HFFc6 (cell line): ENCODE results near the gene PTGDR. TPM values are rescaled to one million over a fixed set of nuclear protein-coding genes. Genes with fewer than 3 reads are reported as not detected.
A peak's percentile ranks its signal among the peaks of the same experiment; 100 is the strongest.

Source experiments
- DNase-seq: peaks from one replicate; pipeline ENCODE4 v3.0.0-alpha.2; 2018
- H3K27ac Mint-ChIP-seq: 2 replicates; pipeline ENCODE4 v1.8.0; 2020; ENCODE audit warnings: mild to moderate bottlenecking, mixed read lengths
- H3K27me3 Mint-ChIP-seq: 2 replicates; pipeline ENCODE4 v1.8.0; 2021; ENCODE audit warnings: mild to moderate bottlenecking, moderate library complexity, mixed read lengths; ENCODE audit not compliant: insufficient read depth
- H3K36me3 Mint-ChIP-seq: 2 replicates; pipeline ENCODE4 v1.8.0; 2021; ENCODE audit warnings: low read depth, mixed read lengths
- H3K4me1 Mint-ChIP-seq: 2 replicates; pipeline ENCODE4 v1.8.0; 2020; ENCODE audit warnings: low read depth, mixed read lengths
- H3K4me3 Mint-ChIP-seq: 2 replicates; pipeline ENCODE4 v1.8.0; 2020; ENCODE audit warnings: mild to moderate bottlenecking, moderate library complexity, mixed read lengths
- H3K9me3 Mint-ChIP-seq: 2 replicates; pipeline ENCODE4 v1.8.0; 2020; ENCODE audit warnings: mild to moderate bottlenecking, mixed read lengths
- CTCF ChIP-seq: fragments of 200-600 bp; sonication (generic); IDR thresholded peaks from 2 replicates; pipeline ENCODE4 v1.5.0; 2021; ENCODE audit warnings: antibody characterized with exemption, mild to moderate bottlenecking
- total RNA-seq, 6 experiments: library from RNA; stranded (reverse); fragmentation: NEBNext Ultra II Directional; extraction: Animal tissue kit (Norgen Biotek cat#: 25700); gene quantifications; 2 replicates in 1 of 6; 3 replicates in 5 of 6; pipeline ENCODE4 v1.2.3, GENCODE V29; 2021

The PTGDR gene
- total RNA-seq, 6 experiments from 2014 or later: not detected

GRCh38 chr14:52315355-52315718, 47.8 kb downstream of the PTGDR start:
- H3K4me3 Mint-ChIP-seq: peak overlapping the region; percentile 89
- TF ChIP-seq CTCF: no peak
- no peak overlapping the region for H3K27ac Mint-ChIP-seq
- DNase-seq: no peak
- peaks cover 25% of the 10 kb centered on the region for H3K4me1 Mint-ChIP-seq
- no peaks in the 10 kb centered on the region for H3K36me3 Mint-ChIP-seq
- peaks cover 20% of the 10 kb centered on the region for H3K27me3 Mint-ChIP-seq
- H3K9me3 Mint-ChIP-seq: no peaks in the 10 kb centered on the region

- Mint-ChIP-seq H3K27me3 (peaks cover 20% of the 10 kb centered on the region), H3K4me3 (no peak overlapping the region), H3K4me1 (peaks cover 25% of the 10 kb centered on the region), H3K9me3 (peaks cover 16% of the 10 kb centered on the region), H3K27ac (no peak overlapping the region), H3K36me3 (peaks cover 18% of the 10 kb centered on the region)
- no peak for DNase-seq
- TF ChIP-seq CTCF: no peak
These were observed 50.6 kb downstream of the PTGDR start for GRCh38 chr14:52318062-52318461.

GRCh38 chr14:52318826-52319645, 51.5 kb downstream of the PTGDR start:
- Mint-ChIP-seq H3K27ac (no peak overlapping the region), H3K36me3 (peaks cover 20% of the 10 kb centered on the region), H3K4me3 (no peak overlapping the region), H3K4me1 (peaks cover 18% of the 10 kb centered on the region), H3K27me3 (peaks cover 16% of the 10 kb centered on the region), H3K9me3 (peaks cover 18% of the 10 kb centered on the region)
- no peak for TF ChIP-seq CTCF
- DNase-seq: no peak

GRCh38 chr14:52319919-52320318, 52.4 kb downstream of the PTGDR start:
- H3K9me3 Mint-ChIP-seq: peaks cover 18% of the 10 kb centered on the region
- H3K4me3 Mint-ChIP-seq: no peak overlapping the region
- no peak overlapping the region for H3K27ac Mint-ChIP-seq
- peaks cover 13% of the 10 kb centered on the region for H3K4me1 Mint-ChIP-seq
- peaks cover 15% of the 10 kb centered on the region for H3K27me3 Mint-ChIP-seq
- H3K36me3 Mint-ChIP-seq: peaks cover 20% of the 10 kb centered on the region
- no peak for DNase-seq
- TF ChIP-seq CTCF: no peak

GRCh38 chr14:52325126-52325525, 57.6 kb downstream of the PTGDR start:
- no peak for DNase-seq
- Mint-ChIP-seq H3K27me3 (no peaks in the 10 kb centered on the region), H3K4me1 (peaks cover 32% of the 10 kb centered on the region), H3K9me3 (peaks cover 18% of the 10 kb centered on the region), H3K4me3 (no peak overlapping the region), H3K36me3 (peaks cover 20% of the 10 kb centered on the region), H3K27ac (no peak overlapping the region)
- no peak for TF ChIP-seq CTCF
